Neutrophil (primary cell): ENCODE results near the gene IRAG1.
"Not testable (repeated sequence)": the region's sequence is repeated elsewhere in the genome, so short reads cannot be mapped to it uniquely, and the experiment has no call there.

ENCODE experiments used
- H3K27ac ChIP-seq: fragments of 200-600 bp; sonication (generic); 2 replicates; pipeline ENCODE4 v1.5.1; 2016; ENCODE audit warnings: mild to moderate bottlenecking, moderate library complexity
- H3K27me3 ChIP-seq: fragments of 200-600 bp; sonication (generic); 2 replicates; pipeline ENCODE4 v1.6.0; 2016; ENCODE audit warnings: mild to moderate bottlenecking
- H3K36me3 ChIP-seq: fragments of 200-600 bp; sonication (generic); 2 replicates; pipeline ENCODE4 v1.5.1; 2017
- H3K4me1 ChIP-seq, 2 experiments: fragments of 200-600 bp in 1 of 2; sonication (generic) in 1 of 2; 1 replicate in 1 of 2; 2 replicates in 1 of 2; pipeline versions ENCODE4 v1.5.1 to v1.6.1; 2013 to 2016; ENCODE audit warnings: low read depth in 1 of 2, low read length in 1 of 2, mild to moderate bottlenecking in 1 of 2, moderate library complexity in 1 of 2; ENCODE audit not compliant: control insufficient read depth in 1 of 2, insufficient read depth in 1 of 2
- H3K4me3 ChIP-seq, 2 experiments: fragments of 200-600 bp in 1 of 2; sonication (generic) in 1 of 2; 1 replicate in 1 of 2; 2 replicates in 1 of 2; pipeline ENCODE4 v1.5.1; 2013 to 2016; ENCODE audit warnings: low read depth in 1 of 2, low read length in 1 of 2, mild to moderate bottlenecking in 1 of 2, moderate library complexity in 1 of 2
- H3K9me3 ChIP-seq: fragments of 200-600 bp; sonication (generic); 2 replicates; pipeline ENCODE4 v1.5.1; 2016
- CTCF ChIP-seq: fragments of 200-600 bp; sonication (generic); IDR thresholded peaks from 2 replicates; pipeline ENCODE4 v1.5.1; 2016; ENCODE audit warnings: antibody characterized with exemption

Gene IRAG1

GRCh38 chr11:10692531-10693115, 932 bp downstream of the IRAG1 start:
- H3K27me3 ChIP-seq, result peaks cover 20% of the 10 kb centered on the region
- H3K4me1 ChIP-seq, result no peaks in the 10 kb centered on the region
- TF ChIP-seq CTCF, result no peak
- H3K27ac ChIP-seq, result no peak overlapping the region
- H3K9me3 ChIP-seq, result no peaks in the 10 kb centered on the region
- no peaks in the 10 kb centered on the region for H3K36me3 ChIP-seq
- no peak overlapping the region for H3K4me3 ChIP-seq

DNA sequence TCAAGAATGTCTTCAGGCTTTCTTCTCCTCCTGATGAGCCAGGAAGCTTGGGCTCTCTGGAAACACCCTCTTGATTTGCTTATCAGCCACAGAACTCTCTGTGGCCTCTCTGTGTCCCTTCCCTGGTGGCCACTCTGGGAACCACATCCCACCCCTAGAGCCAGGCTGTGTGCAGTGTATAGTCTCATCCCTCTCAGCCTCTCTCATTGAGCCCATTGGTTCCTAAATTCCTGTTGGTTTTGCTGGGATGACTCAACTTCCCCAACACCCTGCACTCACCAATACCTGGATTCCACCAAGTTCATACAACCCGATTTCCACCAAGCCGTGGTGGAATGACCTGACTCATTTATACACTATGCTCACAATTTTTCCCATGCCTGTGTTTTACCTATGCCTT, 5.2 kb downstream of the IRAG1 start:
- H3K27ac ChIP-seq, result no peak overlapping the region
- no peaks in the 10 kb centered on the region for H3K9me3 ChIP-seq
- H3K4me3 ChIP-seq, result no peak overlapping the region
- H3K36me3 ChIP-seq, result no peaks in the 10 kb centered on the region
- H3K4me1 ChIP-seq, result no peaks in the 10 kb centered on the region
- peaks cover 10% of the 10 kb centered on the region for H3K27me3 ChIP-seq
- TF ChIP-seq CTCF, result no peak

DNA sequence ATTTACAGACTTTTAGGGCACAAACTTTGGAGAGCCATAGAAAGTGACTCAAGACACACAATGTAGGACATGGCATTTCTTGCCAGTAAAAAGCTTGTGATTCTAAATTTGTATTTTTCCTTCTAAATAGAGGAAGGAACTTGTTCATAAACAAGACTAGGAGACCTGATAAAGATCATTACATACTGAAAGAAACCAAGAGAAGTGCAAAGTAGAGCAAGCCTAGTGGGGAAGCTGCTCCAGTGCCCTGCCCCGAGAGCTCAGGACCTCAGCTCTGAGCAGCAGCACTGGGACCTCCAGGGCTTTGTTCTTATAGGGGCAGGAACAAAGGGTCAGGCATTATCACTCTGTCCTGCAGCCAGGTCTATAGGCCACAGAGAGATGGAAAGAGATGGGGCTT, 7.2 kb downstream of the IRAG1 start:
- Histone ChIP-seq H3K36me3 (no peaks in the 10 kb centered on the region), H3K4me3 (no peak overlapping the region), H3K9me3 (no peaks in the 10 kb centered on the region), H3K27ac (no peak overlapping the region), H3K27me3 (no peaks in the 10 kb centered on the region), H3K4me1 (no peaks in the 10 kb centered on the region)
- TF ChIP-seq CTCF, result no peak

GRCh38 chr11:10683429-10683828, 10.1 kb downstream of the IRAG1 start:
- H3K9me3 ChIP-seq, result no peaks in the 10 kb centered on the region
- no peaks in the 10 kb centered on the region for H3K27me3 ChIP-seq
- H3K4me1 ChIP-seq, result no peaks in the 10 kb centered on the region
- H3K36me3 ChIP-seq, result no peaks in the 10 kb centered on the region
- H3K4me3 ChIP-seq, result no peak overlapping the region
- H3K27ac ChIP-seq, result no peak overlapping the region
- no peak for TF ChIP-seq CTCF

GRCh38 chr11:10680956-10681487, 12.5 kb downstream of the IRAG1 start:
- Histone ChIP-seq H3K9me3 (no peaks in the 10 kb centered on the region), H3K4me3 (no peak overlapping the region), H3K27me3 (peaks cover 7% of the 10 kb centered on the region), H3K36me3 (no peaks in the 10 kb centered on the region), H3K4me1 (no peaks in the 10 kb centered on the region), H3K27ac (no peak overlapping the region)
- TF ChIP-seq CTCF, result no peak

GRCh38 chr11:10680279-10680678, 13.3 kb downstream of the IRAG1 start:
- not testable (repeated sequence) for H3K27ac ChIP-seq, H3K36me3 ChIP-seq, H3K9me3 ChIP-seq, H3K4me1 ChIP-seq, H3K4me3 ChIP-seq
- H3K27me3 ChIP-seq, result peaks cover 13% of the 10 kb centered on the region
